NCI-H187 (cell line): Measurements from ENCODE around the gene ZKSCAN5.
"Not testable (repeated sequence)": the region's sequence is repeated elsewhere in the genome, so short reads cannot be mapped to it uniquely, and the experiment has no call there.

Experiments
- DNase-seq, 2 experiments: peaks; one replicate each; lab custom pipeline; 2025; lab: John Stamatoyannopoulos, UW

Gene ZKSCAN5

DNA sequence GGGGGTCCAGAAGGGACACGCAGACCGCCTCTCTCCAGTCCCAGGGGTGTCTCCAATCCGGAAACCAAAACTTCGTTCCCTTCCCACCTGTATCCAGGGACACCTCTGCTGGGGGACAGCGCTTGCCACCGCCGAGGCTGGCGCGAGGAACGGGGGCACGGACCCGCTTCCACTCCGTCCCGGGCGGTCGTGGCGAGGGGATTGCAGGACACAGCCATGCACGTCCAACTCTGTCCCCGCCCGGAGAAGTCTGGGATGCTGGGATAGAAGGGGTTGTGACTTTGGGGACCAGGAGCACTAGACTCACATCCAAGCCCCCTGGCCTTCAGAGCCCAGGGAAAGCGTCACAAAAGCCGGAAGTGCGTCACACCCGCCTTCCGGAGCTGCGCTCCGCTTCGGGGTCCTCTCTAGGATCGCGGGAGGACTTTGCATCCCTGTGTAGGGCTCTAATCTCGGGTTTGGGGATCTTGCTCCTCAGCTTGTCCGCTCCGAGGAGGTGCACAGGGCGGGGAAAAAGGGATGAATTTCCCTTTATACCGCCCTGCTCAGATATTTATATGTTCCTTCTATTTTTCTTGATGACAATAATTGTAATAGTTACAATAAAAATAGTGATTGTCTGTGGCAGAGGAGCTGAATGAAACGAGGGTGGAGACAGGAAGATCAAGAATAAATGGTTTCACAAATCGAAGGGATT, 47.5 kb downstream of the ZKSCAN5 start, which contains the start of gene FAM200A:
TSS of gene FAM200A (minus strand) at position 348 of the 697 bp plus-strand sequence. CDS start 3,707 bp downstream, outside the sequence.
- DNase-seq = peak; percentile 79 to 81

DNA sequence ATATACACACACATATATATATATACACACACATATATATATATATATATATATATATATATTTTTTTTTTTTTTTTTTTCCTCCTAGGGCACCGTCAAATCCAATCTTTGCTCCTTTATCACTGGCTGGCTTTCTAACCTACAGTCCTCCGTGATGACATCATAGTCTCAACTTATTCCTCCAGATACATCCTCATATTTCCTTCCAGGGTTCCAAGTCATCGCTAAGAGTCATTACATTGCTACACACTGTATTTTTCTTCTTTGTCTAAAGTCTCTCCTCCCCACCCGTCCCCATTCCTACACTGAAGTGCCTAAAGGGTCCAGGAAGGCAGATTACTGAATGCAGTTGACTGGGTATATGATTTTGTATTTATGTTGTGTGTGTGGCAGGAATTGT, 48.6 kb downstream of the ZKSCAN5 start:
- DNase-seq = no peak

DNA sequence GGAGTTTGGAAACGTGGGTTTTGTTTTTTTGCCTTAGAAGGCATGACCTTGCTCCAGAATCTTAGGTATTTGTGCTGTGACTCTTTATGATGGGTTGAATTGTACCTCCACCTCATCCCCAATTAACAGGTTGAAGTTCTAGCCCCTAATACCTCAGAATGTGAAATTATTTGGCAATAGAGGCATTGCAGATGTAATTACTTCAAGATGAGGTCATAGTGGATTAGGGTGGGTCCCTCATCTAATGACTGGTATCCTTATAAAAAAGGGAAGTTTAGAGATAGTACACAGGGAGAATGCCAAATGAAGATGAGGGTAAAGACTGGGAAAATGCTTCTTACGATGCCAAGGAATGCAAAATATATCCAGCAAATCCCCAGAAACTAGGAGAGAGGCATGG, 50.5 kb downstream of the ZKSCAN5 start:
- no peak for DNase-seq

DNA sequence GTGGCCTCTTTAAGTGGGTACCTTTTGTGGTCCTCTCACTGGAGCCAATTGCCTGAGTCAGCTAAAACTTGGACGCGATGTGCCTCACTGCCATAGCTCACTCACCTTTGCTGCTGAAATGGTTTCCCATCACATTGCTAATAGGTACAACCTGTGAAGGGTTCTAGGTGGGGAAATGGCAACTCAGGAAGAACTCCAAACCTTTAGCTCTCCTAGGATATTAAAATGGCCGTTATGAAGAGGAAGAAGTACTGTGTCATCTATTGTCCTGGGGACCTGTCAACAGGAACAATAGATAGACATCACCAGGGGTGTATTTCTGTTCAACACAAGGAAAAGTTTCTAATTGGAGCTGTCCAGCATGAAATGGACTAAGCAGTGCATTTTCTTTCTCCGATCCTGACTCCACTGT, 52.7 kb downstream of the ZKSCAN5 start:
- DNase-seq = no peak

DNA sequence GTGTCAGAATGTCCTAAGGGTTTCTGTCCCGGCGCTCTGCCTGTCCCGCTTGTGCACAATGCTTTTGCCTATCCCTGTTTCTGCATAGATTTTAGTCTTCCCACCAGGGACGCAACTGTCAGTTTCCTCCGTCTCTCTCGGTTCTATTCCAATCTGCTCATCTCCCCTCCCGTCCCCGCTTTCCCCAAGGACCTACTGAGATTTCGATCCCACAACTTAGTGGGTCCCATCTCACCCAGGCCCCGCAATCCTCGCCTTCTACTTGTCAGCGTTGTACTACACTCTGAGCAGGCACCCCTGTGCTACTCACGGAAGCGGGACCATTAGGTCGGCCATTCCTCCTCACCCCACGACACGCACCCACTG, 53.5 kb downstream of the ZKSCAN5 start:
- DNase-seq = no peak

DNA sequence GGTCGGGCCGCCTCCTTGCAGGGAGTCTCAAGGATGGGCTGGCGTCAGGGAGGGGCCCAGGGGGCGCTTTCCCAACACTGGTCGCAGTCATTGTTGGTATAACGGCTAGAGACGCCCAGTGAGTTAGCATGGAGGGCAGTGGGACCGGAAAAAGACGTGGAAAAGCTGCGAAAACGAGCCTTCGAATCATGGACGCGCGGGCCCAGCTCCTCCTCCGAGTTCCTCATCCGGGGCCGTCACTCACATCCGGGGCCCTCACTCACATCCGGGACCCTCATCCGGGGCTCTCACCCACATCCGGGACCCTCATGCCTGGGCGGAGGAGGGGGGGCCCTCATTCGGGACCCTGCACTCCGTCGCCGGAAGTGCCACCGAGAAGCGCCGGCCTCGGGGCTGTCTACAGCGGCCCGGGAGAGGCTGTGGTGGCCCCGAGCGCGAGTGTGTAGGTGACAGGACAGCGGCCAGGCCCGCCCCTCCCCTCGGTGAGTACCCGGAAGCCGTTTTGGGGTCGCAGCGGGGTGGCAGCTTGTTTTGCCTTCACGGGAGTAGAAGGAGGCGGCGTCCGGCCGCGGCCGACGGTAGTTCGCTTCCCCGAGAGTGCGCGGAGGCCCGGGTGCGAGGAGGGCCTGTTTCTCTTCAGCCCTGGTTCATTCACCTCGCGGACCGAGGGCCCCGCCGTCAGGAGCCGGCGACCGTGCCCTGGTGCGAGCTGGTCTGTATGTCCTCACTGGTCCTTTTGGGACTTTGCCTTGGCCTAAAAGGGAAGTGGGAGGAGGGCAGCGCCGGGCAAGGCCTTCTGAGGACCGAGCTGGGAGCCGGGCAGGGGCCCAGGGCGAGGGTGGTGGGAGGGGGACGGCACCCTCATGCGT, 54.1 kb downstream of the ZKSCAN5 start, which contains the start of gene ZNF655:
TSS of gene ZNF655 (plus strand) at position 337 of the 869 bp plus-strand sequence. CDS start 1,918 bp downstream, outside the sequence.
- DNase-seq = peak; percentile 81 to 93

DNA sequence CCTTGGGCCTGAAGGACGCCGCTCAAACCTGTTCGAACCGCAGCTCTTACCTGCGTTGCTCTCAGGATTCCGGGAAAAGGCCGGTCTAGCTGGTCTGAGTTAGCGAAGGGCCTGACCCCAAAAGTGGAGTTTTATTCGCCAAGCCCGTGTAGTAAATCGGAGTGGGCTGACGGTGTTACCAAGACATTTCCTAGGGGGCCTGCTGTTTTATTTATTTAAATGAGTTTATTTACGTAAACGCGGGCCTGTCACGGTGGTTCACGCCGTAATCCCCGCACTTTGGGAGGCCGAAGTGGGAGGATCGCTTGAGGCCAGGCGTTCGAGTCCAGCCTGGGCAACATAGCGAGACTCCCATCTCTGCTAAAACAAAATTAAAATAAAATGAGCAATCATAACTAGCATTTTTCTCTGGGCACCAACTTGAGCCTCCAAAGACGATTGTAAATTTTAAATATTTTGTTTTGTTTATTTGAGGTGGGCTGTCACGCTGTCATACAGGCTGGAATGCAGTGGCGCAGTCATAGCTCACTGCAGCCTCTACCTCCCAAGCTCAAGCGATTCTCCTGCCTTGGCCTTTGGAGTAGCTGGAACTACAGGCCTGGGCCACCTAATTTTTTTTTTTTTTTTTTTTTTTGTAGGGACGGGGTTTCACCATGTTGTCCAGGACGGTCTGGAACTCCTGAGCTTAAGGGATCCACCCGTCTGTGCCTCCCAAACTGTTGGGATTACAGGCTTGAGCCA, 54.9 kb downstream of the ZKSCAN5 start:
- DNase-seq = no peak

DNA sequence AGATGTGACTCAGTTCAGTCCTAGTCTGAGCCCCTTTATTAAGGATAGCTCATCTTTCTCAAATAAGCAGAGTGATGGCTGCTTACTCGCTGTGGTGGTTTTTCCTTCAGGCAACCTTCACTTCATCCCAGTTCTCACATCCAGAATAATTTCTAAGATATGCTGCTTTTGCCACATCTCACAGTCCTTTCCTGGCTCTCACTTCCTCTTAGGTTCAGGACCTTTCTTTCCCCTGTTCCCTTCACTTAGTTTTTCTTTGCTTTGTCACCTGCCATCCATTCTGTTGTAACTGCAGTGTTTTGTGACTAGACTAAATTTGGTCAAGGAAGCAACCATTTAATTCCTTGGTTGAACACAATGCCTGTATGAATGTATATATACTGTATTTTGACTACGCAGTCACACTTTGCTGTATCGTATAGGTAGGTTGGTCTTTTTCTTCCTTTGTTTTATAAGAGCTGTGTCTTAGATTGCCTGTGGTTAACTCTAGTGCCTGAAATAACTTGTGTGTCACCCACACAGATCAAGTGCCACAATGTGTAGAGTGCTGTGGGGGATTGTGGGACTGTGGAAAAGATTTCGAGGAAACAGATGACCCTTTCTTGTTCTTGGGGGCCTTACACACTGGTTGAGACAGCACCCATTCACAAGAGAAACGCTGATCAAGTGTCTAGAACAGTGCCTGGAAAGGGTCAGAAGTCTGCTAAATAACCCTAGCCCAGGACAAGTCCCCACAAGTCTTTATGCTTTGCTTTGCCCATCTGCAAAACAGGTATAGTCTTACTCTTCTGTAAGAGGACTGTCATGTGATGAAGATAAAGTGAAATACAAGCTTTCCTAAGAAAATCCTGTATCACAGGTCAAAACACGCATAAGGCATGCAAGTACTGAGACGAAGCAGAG, 56.6 kb downstream of the ZKSCAN5 start:
- no peak for DNase-seq

DNA sequence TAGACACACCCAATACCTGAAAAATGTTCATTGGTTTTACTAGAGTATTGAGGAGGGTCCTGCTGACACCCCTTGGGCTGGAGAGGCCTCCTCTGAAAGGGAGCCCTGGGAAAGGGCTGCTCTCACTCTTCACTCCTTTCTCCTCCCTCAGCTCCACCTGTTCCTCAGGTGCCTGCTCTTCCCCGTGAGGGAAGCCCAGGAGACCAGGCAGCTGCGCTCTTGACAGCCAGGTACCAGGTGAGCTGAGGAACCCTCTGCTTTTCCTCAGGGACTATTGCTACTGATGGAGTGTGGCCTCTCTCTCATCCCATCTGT, 57.2 kb downstream of the ZKSCAN5 start:
- no peak for DNase-seq

DNA sequence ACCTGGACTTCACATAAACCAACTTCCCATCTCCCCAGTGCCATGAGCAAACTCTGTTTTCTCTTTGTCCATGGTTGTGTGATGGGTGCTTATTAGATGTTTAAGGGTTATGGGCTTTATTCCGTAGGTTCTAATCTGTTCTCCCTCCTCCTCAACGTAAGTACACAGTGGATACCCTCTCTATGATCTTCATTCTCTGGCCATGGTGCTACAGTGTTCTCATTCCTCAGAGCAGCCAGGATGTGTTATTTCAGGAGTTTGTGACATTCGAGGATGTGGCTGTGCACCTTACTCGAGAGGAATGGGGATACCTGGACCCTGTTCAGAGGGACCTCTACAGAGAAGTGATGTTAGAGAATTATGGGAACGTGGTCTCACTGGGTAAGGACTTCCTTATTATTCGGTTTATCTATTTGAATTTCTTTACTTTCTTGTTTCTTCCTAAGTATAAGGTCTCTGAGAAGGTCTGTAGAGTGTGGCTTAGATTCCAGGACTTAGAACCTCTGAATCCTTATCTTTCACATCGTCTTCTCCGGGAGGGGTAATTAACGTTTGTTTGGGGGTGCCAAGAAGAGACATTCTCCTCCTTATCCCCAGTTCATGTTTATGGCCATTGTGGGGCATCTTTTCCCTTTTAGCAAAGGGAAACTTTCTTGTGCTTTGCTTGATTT, 57.8 kb downstream of the ZKSCAN5 start:
- DNase-seq = no peak

DNA sequence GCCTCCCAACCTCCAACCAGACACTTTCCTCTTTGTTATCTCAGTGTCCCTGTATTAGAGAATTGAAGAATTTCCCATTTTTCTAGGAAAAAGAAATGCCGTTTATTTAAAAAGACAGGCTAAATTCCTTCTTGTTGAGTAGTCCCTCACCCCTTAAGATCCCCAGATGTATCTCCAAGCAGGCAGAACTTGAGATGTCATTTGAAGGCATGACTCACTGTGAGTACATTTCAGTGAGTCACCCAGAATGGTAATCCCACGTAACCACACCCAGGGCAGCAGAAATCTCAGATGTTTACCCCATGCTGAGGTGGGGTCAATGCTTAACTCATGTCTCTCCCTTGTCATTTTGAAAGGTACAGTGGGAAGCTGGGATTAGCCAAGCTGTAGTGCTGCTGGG, 58.4 kb downstream of the ZKSCAN5 start:
- DNase-seq = no peak

DNA sequence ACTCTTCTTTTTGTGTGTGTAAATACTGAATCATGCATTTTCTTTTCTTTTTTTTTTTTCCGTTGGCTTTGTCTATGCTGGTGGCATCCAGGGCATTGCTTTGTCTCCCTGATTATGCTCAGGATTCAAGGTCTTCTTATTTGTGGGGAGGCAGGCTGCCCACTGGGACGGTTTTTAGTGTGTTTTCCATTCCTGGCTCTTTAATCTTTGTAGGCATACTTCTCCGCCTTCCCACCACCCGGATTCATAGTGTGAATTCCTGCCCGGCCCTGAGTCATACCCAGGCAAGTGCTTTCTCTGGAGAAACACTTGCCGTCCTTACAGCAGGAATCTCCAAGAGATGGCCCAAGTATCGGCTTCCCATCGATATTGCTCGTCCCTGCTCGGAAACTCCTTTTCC, 59.2 kb downstream of the ZKSCAN5 start:
- no peak for DNase-seq

DNA sequence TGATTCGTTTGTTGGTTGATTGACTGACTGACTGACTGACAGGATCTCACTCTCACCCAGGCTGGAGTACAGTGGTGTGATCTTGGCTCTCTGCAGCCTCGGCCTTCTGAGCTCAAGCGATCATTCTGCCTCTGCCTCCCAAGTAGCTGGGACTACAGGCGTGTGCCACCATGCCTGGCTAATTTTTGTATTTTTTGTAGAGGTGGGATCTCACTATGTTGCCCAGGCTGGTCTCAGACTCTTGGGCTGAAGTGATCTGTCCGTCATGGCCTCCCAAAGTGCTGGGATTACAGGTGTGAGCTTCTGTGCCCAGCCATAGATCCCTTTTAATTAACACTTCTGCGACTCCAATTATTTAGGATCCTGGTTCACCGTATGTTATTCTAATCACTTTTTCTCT, 64.3 kb downstream of the ZKSCAN5 start:
- not testable (repeated sequence) for DNase-seq

DNA sequence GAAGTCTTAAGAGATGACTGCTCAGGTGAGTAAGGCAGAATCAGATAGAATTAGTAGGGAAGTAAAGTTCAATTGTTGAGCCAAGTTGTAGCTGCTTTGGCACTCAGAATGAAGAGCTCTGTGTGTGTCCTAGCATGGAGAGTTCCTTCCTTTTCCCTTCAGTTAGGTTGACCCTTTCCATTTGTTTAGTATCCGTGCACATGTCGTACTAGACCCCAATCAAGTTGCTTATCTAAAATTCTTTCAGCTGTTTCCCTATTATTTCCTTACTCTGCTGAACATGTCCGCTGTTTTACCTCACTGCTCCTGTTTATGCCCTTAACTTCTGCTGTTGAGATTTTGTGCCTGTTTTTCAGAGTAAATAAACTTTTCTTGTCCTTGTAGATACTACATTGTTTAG, 67.3 kb downstream of the ZKSCAN5 start:
- no peak for DNase-seq

DNA sequence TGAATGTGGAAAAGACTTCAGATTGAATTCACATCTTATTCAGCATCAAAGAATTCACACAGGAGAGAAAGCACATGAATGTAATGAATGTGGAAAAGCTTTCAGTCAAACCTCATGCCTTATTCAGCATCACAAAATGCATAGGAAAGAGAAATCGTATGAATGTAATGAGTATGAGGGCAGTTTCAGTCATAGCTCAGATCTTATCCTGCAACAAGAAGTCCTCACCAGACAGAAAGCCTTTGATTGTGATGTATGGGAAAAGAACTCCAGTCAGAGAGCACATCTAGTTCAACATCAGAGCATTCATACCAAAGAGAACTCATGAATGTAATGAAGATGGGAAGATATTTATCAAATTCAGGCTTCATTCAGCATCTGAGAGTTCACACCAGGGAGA, 68.8 kb downstream of the ZKSCAN5 start:
- no peak for DNase-seq

DNA sequence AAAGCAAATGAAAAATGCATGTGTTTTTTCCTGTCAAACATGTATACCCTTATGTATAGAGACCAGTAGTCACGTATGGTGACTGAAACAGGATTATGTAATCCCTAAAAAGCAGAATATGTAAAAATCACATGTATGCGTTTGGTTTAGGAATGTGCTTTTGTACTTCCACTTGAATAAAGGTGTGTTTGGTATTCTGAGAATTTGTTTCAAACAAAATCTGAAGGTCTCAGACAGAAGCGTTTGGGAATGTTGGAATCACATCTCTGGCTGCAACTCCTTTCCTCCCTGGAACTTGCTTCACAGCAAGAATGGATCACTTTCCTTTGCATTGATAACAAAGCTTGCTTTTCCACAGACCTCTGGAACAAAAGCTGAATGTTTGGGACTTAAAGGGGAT, 71.8 kb downstream of the ZKSCAN5 start:
- no peak for DNase-seq

DNA sequence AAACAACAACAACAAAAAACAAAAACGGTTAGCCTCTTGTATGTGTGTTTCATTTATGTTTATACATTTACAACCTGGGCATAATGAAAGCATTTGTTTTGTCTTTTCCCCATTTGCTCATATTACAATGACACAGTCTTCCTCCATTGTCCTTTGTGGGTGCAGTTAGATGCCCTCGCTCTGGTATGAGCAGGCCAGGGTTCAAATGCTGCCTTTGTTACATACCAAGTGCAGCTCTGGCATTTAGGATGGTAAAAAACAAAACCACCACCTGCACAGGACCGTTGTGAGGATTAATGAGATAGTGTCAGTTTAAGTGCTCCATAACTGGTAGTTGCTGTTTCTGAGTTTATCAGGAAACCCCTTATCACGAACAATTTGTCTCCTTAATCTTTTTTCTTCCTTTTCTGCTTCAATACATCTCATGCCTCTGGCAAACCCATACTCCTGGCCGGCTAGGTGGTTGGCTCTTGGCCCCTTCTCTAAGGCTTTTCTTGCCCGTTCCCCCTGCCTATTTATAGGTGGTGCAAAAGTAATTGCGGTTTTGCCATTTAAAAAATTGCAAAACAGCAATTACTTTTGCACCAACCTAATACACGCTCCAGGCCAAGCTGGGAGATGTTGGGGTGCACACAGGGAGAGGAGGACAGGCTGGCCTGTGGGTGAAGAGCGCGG, 75.0 kb downstream of the ZKSCAN5 start:
- no peak for DNase-seq

DNA sequence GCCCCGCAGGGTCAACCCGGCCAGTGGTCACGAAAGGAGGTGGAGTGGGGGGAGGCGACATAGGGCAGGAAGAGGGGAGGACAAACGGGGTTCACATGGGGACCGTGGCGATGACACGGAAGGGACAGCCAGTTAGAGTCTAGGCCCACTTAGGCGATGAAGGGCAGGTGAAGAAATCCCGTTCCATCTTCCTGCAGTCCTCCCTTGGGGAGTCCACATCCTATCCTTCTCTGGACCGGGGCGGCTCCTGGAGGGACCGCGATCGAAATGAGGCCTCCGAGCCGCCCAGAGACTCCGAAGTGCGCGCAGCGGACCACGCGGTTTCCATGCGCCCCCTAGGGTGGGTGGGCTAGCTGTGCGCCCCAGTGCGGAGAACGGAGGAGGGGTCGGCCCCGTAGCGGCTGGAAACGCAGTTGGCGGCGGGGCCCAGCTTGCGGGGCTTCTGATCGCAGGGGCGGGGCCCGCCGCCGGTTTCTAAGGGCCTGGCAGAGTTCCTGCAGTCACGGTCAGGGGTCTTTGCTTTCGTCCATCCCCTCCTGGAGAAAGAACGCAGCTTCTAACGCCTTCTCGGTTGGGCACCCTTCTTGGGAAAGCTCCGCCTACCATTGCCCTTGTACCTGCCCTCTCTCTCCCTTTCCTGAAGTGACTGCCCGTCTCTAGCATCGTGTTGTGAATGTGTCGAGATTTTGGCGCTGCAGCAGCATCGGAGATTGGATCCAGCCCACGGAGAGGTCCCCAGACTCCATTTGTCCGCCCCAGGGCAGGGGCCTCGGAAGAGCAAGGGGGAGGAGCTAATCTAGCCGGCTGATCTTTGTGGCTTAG, 75.7 kb downstream of the ZKSCAN5 start:
- no peak for DNase-seq

DNA sequence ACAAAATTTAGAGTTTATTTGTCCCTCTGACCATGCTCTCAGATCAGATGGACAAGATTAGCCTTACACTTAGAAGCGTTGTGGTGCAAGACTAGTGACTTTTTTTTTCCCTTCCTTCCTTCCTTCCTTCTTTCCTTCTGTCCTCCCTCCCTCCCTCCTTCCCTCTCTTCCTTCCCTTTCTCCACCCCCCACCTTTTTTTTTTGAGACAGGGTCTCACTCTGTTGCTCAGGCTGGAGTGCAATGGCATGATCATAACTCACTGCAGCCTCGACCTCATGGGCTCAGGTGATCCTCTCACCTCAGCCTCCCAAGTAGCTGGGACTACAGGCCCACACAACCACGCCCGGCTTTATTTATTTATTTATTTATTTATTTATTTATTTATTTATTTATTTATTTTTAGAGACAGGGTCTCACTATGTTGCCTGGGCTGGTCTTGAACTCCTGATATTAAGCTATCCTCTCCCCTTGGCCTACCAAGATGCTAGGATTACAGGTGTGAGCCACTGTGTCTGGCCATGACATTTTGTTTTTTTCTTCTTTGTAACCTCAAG, 76.4 kb downstream of the ZKSCAN5 start:
- not testable (repeated sequence) for DNase-seq
